ENCODE measurements around the gene DCST1. TPM values are rescaled to one million over a fixed set of nuclear protein-coding genes. Genes with fewer than 3 reads are reported as not detected.
A peak's percentile ranks its signal among the peaks of the same experiment; 100 is the strongest.

The DCST1 gene
- total and polyA plus RNA-seq, 2 of the 13 experiments (the other 11 are each of a cell fraction or from before 2014, with no cell fraction given), result 0.04 TPM; not detected in 1

DNA sequence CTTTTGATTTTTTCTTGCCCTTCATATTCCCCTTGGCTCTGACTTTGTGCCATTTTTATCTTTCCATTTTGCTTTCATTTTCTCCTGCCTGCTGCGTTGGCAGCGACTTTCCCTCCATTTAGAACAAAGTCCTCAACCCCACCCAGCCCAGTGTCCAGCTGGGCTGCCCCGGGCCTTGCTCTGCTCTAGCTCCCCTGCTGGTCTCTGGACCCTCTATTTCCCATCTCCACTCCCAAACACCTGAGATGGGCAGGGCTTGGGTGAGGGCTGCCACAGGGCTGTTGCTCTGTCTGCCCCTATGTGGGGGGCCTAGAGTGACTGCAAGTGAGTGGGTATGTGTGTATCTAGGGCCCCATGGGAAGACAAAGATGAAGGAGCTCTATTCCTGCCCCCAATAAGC is 10.2 kb downstream of the DCST1 start (continued):
- TF ChIP-seq ZSCAN21 (CRISPR knock-in tag; IDR thresholded peaks at IDR 0.05; ENCODE audit: borderline replicate concordance), result 0 out of 2 replicates have a peak, but pooled peaks have one; percentile 36
- TF ChIP-seq, protein P1, sequence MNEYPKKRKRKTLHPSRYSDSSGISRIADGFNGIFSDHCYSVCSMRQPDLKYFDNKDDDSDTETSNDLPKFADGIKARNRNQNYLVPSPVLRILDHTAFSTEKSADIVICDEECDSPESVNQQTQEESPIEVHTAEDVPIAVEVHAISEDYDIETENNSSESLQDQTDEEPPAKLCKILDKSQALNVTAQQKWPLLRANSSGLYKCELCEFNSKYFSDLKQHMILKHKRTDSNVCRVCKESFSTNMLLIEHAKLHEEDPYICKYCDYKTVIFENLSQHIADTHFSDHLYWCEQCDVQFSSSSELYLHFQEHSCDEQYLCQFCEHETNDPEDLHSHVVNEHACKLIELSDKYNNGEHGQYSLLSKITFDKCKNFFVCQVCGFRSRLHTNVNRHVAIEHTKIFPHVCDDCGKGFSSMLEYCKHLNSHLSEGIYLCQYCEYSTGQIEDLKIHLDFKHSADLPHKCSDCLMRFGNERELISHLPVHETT (CRISPR knock-in tag; conservative IDR thresholded peaks at IDR 0.05), result no peak
- TF ChIP-seq, protein P2, sequence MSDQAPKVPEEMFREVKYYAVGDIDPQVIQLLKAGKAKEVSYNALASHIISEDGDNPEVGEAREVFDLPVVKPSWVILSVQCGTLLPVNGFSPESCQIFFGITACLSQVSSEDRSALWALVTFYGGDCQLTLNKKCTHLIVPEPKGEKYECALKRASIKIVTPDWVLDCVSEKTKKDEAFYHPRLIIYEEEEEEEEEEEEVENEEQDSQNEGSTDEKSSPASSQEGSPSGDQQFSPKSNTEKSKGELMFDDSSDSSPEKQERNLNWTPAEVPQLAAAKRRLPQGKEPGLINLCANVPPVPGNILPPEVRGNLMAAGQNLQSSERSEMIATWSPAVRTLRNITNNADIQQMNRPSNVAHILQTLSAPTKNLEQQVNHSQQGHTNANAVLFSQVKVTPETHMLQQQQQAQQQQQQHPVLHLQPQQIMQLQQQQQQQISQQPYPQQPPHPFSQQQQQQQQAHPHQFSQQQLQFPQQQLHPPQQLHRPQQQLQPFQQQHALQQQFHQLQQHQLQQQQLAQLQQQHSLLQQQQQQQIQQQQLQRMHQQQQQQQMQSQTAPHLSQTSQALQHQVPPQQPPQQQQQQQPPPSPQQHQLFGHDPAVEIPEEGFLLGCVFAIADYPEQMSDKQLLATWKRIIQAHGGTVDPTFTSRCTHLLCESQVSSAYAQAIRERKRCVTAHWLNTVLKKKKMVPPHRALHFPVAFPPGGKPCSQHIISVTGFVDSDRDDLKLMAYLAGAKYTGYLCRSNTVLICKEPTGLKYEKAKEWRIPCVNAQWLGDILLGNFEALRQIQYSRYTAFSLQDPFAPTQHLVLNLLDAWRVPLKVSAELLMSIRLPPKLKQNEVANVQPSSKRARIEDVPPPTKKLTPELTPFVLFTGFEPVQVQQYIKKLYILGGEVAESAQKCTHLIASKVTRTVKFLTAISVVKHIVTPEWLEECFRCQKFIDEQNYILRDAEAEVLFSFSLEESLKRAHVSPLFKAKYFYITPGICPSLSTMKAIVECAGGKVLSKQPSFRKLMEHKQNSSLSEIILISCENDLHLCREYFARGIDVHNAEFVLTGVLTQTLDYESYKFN (CRISPR knock-in tag; conservative IDR thresholded peaks at IDR 0.05), result peak; percentile 33; the same call in 1 of the 2 replicates
- TF ChIP-seq, protein P3, sequence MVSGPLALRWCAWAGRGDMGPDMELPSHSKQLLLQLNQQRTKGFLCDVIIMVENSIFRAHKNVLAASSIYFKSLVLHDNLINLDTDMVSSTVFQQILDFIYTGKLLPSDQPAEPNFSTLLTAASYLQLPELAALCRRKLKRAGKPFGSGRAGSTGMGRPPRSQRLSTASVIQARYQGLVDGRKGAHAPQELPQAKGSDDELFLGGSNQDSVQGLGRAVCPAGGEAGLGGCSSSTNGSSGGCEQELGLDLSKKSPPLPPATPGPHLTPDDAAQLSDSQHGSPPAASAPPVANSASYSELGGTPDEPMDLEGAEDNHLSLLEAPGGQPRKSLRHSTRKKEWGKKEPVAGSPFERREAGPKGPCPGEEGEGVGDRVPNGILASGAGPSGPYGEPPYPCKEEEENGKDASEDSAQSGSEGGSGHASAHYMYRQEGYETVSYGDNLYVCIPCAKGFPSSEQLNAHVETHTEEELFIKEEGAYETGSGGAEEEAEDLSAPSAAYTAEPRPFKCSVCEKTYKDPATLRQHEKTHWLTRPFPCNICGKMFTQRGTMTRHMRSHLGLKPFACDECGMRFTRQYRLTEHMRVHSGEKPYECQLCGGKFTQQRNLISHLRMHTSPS (CRISPR knock-in tag; IDR thresholded peaks at IDR 0.05; ENCODE audit: low read depth), result 0 out of 2 replicates have a peak, but pooled peaks have one; percentile 23
- TF ChIP-seq RFX3 (CRISPR knock-in tag; IDR thresholded peaks at IDR 0.05), result no peak
- TF ChIP-seq HDAC1 (CRISPR knock-in tag; IDR thresholded peaks at IDR 0.05), result 0 out of 2 replicates have a peak, but pooled peaks have one; percentile 37
- TF ChIP-seq, protein P4, sequence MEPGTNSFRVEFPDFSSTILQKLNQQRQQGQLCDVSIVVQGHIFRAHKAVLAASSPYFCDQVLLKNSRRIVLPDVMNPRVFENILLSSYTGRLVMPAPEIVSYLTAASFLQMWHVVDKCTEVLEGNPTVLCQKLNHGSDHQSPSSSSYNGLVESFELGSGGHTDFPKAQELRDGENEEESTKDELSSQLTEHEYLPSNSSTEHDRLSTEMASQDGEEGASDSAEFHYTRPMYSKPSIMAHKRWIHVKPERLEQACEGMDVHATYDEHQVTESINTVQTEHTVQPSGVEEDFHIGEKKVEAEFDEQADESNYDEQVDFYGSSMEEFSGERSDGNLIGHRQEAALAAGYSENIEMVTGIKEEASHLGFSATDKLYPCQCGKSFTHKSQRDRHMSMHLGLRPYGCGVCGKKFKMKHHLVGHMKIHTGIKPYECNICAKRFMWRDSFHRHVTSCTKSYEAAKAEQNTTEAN (CRISPR knock-in tag; conservative IDR thresholded peaks at IDR 0.05), result no peak
- TF ChIP-seq SPEN (CRISPR knock-in tag; IDR thresholded peaks at IDR 0.05; ENCODE audit: low read depth), result peak; percentile 10; the same call in 1 of the 2 replicates
- TF ChIP-seq, protein P5, sequence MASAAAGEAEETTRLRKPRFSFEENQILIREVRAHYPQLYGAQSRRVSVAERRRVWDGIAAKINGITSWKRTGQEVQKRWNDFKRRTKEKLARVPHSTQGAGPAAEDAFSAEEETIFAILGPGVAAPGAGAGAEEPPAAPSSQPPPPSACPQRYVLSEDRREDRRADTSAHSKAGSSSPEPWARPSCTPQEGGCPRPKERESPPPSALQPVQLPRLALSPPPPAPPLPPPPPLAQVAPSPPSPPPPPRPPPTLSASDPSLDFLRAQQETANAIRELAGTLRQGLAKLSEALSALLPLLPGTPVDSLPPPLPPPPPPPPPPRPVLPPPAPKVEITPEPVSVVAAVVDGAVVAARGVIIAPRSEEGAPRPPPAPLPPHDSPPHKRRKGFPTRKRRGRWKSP (CRISPR knock-in tag; IDR thresholded peaks at IDR 0.05), result 0 out of 2 replicates have a peak, but pooled peaks have one; percentile 11
- no peak for TF ChIP-seq MTF1 (CRISPR knock-in tag; IDR thresholded peaks at IDR 0.05)
- TF ChIP-seq HNF4G (IDR thresholded peaks at IDR 0.05; ENCODE audit: borderline replicate concordance, low read depth, low read length), result 0 out of 2 replicates have a peak, but pooled peaks have one; percentile 11
- no peak for TF ChIP-seq HNF4G (CRISPR knock-in tag; IDR thresholded peaks at IDR 0.05; ENCODE audit: borderline replicate concordance, low read depth)
- peak; percentile 43; the same call in 1 of the 2 replicates for TF ChIP-seq ZFX (CRISPR knock-in tag; IDR thresholded peaks at IDR 0.05; ENCODE audit: low read depth)
- TF ChIP-seq, protein P6, sequence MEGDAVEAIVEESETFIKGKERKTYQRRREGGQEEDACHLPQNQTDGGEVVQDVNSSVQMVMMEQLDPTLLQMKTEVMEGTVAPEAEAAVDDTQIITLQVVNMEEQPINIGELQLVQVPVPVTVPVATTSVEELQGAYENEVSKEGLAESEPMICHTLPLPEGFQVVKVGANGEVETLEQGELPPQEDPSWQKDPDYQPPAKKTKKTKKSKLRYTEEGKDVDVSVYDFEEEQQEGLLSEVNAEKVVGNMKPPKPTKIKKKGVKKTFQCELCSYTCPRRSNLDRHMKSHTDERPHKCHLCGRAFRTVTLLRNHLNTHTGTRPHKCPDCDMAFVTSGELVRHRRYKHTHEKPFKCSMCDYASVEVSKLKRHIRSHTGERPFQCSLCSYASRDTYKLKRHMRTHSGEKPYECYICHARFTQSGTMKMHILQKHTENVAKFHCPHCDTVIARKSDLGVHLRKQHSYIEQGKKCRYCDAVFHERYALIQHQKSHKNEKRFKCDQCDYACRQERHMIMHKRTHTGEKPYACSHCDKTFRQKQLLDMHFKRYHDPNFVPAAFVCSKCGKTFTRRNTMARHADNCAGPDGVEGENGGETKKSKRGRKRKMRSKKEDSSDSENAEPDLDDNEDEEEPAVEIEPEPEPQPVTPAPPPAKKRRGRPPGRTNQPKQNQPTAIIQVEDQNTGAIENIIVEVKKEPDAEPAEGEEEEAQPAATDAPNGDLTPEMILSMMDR (CRISPR knock-in tag; IDR thresholded peaks at IDR 0.05), result 0 out of 2 replicates have a peak, but pooled peaks have one; percentile 6
- TF ChIP-seq ZNF644 (CRISPR knock-in tag; IDR thresholded peaks at IDR 0.05; ENCODE audit: low read depth), result 0 out of 2 replicates have a peak, but pooled peaks have one; percentile 12
- peak; percentile 27; the same call in 1 of the 2 replicates for TF ChIP-seq HDAC2 (CRISPR knock-in tag; IDR thresholded peaks at IDR 0.05)
- 0 out of 2 replicates have a peak, but pooled peaks have one; percentile 2 for TF ChIP-seq DMAP1 (CRISPR knock-in tag; IDR thresholded peaks at IDR 0.05)
- peak; percentile 53; the same call in 1 of the 2 replicates for TF ChIP-seq ZMYM3 (CRISPR knock-in tag; IDR thresholded peaks at IDR 0.05)
- no peak for TF ChIP-seq MYNN (CRISPR knock-in tag; IDR thresholded peaks at IDR 0.05; ENCODE audit: low read depth)
